ENCODE results near the gene ENAH.
"Not testable (repeated sequence)": the region's sequence is repeated elsewhere in the genome, so short reads cannot be mapped to it uniquely, and the experiment has no call there.

ENAH gene

DNA sequence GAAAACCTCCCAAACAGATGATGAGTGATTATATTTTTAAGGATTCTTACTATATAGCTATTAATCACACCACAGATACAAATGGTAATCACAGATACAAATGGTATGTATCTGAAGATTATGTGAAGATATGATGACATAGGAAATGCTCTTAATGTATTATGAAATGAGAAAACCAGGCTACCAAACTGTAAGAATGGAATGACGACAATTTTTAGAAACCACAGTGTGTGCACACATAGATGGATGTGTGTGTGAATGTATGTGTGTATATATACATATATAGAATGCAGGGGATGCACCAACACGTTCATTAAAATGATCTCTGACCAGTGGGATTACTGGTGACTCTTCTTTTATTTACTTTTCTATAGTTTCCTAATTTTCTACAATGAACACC is 21.5 kb upstream of the ENAH start:
- no peak for DNase-seq (ENCODE audit: low spot score)

DNA sequence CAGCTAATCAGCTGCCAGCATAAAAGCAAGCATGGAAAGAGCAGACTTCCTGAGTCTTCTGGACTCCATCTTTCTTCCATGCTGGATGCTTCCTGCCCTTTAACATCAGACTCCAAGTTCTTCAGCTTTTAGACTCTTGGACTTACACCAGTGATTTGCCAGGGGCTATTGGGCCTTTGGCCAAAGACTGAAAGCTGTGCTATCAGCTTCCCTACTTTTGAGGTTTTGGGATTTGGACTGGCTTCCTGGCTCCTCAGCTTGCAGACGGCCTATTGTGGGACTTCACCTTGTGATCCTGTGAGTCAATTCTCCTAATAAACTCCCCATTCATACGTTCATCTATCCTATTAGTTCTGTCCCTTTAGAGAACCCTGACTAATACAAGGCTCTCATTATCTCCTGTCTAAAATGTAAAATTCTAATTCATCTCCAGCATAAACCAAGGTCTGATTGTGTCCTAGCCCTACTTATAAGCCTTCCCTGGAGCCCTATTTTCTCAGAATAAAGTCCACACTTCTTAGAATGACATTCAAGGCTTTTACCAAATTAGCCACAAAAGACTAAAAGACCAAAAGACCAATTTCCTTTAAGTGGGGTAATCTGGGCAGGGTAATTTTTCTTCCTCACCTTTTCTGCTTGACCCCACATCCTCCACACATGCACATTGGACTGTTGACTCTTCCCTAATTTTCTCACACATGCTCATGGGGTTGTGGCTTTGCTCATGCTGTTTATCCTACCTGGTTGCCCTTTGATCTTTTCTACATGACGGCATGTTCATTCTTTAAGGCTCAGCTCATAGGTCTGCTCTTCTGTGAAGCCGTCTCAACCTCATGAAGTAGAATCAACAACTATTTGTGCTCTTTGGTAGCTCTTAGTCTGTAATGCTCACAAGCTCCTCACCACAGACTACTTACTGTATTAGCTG is 18.1 kb upstream of the ENAH start:
- no peak for DNase-seq (ENCODE audit: low spot score)

- no peak for DNase-seq (ENCODE audit: low spot score)
These were observed 17.4 kb upstream of the ENAH start for GRCh38 chr1:225670356-225670755.

GRCh38 chr1:225668222-225668621 is 15.3 kb upstream of the ENAH start:
- DNase-seq (ENCODE audit: low spot score): no peak

DNA sequence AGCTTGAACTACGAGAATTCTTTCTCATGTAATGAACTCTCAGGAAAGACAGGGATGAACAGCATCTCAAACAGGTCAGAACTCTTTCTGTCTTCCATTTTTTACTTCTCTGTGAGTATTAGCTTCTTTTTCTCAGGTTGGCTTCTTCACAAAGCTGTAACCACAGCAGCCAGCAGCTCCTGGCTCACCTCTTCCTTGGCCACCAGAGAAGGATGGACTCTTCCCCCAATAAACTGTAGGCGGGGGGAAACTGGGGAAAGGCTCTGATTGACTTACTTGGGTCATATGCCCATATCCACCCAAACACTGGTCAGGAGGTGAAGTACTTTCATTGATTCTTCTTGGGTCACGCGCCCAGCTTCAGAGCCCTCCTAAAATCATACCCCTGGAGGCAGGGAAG is 14.4 kb upstream of the ENAH start:
- no peak for DNase-seq (ENCODE audit: low spot score)

GRCh38 chr1:225666495-225666894 is 13.6 kb upstream of the ENAH start:
- no peak for DNase-seq (ENCODE audit: low spot score)

DNA sequence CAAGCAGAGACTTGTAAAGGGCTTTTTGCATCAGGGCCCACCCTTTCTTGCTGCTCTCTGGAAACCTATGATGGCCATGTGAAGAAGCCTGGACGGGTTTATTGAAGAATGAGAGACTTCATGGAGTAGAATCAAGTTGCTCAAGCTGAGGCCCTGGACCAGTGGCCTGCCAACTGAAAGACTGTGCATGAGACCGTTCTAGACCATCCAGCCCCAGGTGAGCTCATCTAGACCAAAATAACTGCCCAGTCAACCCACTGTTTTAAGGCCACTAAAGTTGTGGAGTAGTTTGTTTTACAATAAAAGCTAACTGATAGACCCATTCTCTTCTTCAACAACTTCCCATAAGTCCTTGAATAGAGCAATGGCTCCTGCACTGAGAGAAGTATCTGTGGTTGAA is 11.8 kb upstream of the ENAH start:
- DNase-seq (ENCODE audit: low spot score): no peak

- DNase-seq (ENCODE audit: low spot score): no peak
These were observed 9.2 kb upstream of the ENAH start for GRCh38 chr1:225662155-225662554.

GRCh38 chr1:225660544-225660946 is 7.6 kb upstream of the ENAH start:
- DNase-seq (ENCODE audit: low spot score): peak; percentile 9

DNA sequence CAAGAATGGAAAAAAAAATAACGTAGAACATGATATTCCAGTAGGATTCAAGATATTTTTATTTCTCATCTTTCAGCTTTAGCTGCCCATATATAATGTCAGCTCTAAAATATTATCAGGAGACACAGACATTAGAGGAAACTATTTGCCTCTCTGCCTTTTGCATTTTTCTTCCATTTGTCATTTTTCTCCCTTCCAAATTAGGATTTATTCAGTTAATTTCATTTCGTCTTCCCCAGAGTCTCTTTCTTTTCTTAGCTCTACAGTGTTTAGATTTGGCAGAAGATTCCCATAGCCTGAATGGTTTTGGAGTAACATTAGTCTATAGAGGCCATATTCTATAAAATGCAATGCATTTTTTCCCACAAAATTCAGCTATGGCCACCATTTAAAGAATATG is 5.1 kb upstream of the ENAH start:
- DNase-seq (ENCODE audit: low spot score): no peak

DNA sequence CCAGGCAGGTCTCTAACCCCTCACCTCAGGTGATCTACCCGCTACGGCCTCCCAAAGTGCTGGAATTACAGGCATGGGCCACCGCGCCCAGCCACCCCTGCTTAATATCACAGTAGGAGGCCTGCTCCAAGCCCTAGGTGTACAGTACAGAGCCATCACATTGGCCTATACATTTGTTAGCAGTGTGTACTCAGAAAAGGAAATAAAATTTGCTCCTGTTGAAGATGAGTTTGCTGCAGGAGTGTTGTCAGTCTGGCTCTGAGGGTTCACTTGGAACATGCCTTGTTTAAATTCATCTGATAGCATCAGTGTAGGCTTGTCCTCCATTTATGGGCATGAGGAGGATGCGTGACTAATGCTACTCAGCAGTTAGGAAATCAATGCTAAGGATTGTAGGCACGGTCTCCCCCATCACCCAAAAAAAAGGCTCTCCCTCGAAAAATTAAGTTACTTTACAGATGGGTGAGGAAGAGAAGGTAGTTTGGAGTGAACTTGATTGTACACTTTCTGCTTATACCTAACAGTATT is 4.6 kb upstream of the ENAH start:
- no peak for DNase-seq (ENCODE audit: low spot score)

- DNase-seq (ENCODE audit: low spot score): not testable (repeated sequence)
These were observed 3.3 kb upstream of the ENAH start for GRCh38 chr1:225656259-225656655.

DNA sequence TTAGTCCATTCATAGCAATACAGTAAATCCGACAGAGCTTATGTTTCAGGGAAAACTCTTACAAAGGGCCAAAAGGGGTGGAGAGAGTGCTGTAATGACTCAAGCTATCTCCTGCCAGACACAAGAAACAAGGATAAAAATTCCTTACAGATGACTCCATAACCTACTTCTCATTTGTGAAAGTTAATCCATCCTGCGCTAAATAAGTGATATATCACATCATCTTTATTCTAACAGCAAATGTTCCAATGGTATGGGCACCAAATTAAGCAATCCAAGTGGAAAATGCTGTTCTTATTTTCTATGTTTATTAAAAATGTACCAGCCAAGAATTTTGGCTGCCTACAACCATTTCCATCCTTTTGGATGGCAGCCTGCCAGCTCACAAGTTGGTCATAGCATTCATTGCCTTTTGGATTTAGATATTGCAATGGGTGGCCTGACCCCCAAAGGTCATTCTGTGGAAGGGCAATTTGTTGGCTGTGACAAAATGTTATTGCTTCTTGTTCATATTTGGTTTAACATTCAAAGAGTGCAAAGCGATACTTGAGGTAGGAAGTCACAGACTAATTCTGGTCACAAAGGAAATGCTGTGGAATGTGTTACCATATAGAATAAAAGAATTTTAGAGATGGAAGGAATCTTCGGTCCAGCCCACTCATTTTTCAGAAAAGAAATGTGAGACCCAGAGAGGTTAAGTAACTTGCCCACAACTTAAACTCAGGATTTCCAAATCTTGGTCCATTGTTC is 2.8 kb upstream of the ENAH start:
- DNase-seq (ENCODE audit: low spot score): no peak

GRCh38 chr1:225654688-225655508 is 2.0 kb upstream of the ENAH start:
- DNase-seq (ENCODE audit: low spot score): no peak

DNA sequence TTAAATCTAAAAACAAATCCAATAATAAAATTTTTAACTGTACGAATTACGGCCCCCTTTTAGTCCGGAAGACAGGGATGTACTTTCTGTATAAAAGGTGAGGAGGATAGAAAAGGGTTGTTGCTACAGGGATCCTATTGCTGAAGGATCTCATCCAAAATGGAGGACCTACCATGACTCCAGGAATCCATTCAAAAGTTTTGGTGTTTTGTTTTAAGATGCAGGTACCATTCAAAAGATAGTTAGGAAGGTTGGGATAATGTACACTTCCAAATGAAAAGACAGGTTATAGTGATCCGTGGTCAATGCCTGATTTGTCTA is 1.3 kb upstream of the ENAH start:
- no peak for DNase-seq (ENCODE audit: low spot score)

DNA sequence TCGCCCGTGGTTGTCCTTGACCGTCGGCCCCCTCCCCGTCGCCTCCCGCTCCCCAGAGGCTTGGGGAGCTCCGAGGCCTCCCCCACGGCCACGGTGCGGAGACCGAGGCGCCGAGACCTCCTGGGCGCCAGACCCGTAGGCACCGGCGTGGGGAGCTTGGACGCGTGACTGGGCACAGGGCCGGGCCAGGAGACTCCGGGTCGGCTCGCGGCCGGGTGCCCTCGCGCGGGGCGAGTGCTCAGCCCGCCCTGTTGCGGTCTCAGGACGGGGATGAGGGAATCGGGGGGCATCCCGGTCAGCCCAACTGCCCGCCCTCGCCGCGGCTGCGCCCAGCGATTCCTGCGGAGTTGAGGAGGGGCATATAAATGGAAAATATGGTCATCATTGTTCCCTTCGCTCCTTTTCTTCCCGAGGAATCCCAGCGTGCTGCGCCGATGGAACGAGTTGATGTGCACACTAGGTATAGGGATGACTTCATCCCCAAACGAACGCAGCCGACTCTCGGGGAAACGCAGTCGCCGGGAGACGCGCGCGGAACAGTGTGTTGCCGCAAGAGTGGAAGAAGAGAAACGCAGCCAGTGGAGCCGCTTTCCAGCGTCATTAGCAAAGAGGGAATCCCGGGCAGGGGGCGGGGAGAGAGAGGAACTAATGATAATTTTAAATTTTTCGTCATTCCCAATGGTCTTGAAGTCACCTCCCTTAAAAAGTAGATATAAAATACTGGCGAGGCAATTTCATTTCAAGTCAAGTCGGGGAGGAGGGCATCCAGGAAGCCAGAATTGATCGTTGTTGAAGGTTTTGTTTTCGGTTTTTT is 747 bp upstream of the ENAH start:
- DNase-seq (ENCODE audit: low spot score): peak; percentile 27

DNA sequence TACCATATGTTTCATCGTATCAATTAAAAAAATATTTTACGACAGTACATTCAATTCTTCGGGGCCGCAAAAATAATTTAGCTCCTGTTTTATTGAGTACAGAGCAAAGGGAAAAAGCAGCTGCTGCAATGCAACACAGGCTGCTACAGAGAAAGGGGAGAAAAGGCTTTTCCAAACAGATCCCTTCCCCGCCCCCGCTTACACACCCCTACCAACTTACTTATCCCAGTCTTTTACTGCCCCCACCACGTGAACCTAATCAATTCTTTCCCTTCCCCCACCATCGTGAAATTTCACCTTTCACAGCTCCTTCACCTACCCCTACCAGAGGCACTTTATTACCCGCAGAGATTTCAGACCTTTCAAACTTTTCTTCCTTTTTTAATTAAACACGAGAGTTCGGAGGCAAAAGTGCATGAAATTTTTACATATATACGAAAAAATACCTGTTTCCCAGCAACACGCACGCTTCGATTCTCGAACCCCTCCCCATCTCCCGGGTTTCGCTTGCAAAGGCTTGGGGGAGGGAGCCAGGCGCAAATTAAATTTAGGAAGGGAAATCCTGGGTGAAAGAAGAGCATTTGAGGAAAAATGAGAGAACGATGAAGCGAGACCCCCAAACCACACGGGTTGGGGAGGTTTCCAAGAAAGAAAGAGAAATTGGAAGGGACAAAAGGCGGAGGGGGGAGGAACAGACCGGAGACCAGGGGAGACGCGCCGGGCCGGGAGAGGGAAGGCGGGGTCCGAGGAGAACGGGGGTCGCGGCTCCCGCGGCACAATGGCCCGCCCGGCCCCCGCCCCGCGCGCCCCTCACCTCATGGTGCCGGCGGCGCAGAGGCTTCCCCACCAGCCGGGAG is 823 bp downstream of the ENAH start:
- no peak for DNase-seq (ENCODE audit: low spot score)

DNA sequence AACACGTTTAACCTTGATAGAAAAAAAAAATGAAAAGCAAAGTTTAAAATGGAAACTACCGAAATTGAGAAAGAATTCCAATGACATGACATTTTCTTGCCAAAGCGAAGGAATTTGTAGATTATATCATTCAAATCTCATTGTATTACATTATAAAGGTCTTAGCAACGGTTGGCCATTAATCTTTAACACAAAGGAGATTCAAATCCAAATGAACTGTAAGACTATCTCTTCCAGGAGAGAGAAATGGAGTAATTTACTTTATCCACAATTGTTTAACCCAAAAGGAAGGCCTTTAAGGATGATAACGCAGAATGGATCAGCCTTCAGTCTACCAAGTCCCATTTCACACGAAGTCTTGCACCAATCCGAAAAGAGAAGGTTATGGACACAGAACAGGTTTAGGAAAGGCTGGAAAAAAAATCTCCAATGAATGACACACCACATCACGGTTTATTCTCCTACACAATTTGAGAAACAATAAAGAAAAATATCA is 1.5 kb downstream of the ENAH start:
- DNase-seq (ENCODE audit: low spot score): no peak

- DNase-seq (ENCODE audit: low spot score): no peak
These were observed 2.7 kb downstream of the ENAH start for GRCh38 chr1:225650179-225650578.

GRCh38 chr1:225645194-225645895 is 7.6 kb downstream of the ENAH start:
- no peak for DNase-seq (ENCODE audit: low spot score)

Data from germinal center (tissue), 1 donor.